H1 (cell line): ENCODE data around the gene KCNJ16. TPM values are rescaled to one million over a fixed set of nuclear protein-coding genes. Genes with fewer than 3 reads are reported as not detected.

Experiments
- polyA plus RNA-seq, 7 experiments: library from polyadenylated mRNA; depleted of rRNA in 3 of 7; stranded (reverse) in 5 of 7; unstranded in 2 of 7; fragments of >200 nt in 5 of 7; fragments of 200-250 nt in 2 of 7; gene quantifications; 1 replicate in 5 of 7; 2 replicates in 1 of 7; 4 replicates in 1 of 7; pipeline versions ENCODE4 v1.2.1 to v1.2.3, GENCODE V29; 2011 to 2013; ENCODE audit warnings: missing spikeins in 2 of 7, mixed read lengths in 2 of 7
- total RNA-seq: library from RNA; stranded (reverse); fragmentation: NEBNext Ultra II Directional; extraction: Animal tissue kit (Norgen Biotek cat#: 25700); gene quantifications from 2 replicates; pipeline ENCODE4 v1.2.1, GENCODE V29; 2021
- TF ChIP-seq, protein P1 (sequence below): fragments of 300-600 bp; sonication (generic); IDR thresholded peaks from 2 replicates; pipeline ENCODE4 v1.7.1; 2012; ENCODE audit warnings: low read length, moderate library complexity, mild to moderate bottlenecking, inconsistent platforms; ENCODE audit not compliant: insufficient replicate concordance
- TF ChIP-seq, protein P2 (sequence below), 3 experiments: IDR thresholded peaks; 1 replicate in 2 of 3; 2 replicates in 1 of 3; pipeline versions ENCODE4 v1.5.1 to v1.6.1; 2011; ENCODE audit warnings: low read length in 3 of 3, mild to moderate bottlenecking in 3 of 3, inconsistent platforms in 2 of 3, low read depth in 1 of 3, moderate library complexity in 1 of 3; ENCODE audit not compliant: insufficient read depth in 1 of 3; ENCODE audit errors: control extremely low read depth in 1 of 3

Gene KCNJ16
- total and polyA plus RNA-seq, 2 of the 8 experiments (the other 6 are each of a cell fraction or from before 2014, with no cell fraction given): not detected

DNA sequence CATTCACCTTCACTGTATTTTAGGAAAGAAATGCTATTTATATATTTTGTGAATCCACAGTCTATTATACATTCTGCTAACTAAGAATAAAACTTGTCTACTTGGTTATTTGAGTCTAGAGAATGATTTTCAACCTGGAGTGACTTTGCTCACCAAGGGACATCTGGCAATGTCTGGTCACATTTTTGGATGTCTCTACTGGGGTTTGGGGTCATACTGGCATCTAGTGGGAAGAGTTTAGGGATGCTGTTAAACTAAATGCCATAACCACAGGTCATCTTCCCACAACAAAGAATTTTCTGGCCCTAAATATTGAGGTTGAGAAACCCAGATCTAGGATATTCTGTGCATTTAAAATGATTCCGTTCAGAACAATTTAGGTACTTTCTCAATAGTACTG lies 26.0 kb downstream of the KCNJ16 start (continued):
- TF ChIP-seq, protein P1, sequence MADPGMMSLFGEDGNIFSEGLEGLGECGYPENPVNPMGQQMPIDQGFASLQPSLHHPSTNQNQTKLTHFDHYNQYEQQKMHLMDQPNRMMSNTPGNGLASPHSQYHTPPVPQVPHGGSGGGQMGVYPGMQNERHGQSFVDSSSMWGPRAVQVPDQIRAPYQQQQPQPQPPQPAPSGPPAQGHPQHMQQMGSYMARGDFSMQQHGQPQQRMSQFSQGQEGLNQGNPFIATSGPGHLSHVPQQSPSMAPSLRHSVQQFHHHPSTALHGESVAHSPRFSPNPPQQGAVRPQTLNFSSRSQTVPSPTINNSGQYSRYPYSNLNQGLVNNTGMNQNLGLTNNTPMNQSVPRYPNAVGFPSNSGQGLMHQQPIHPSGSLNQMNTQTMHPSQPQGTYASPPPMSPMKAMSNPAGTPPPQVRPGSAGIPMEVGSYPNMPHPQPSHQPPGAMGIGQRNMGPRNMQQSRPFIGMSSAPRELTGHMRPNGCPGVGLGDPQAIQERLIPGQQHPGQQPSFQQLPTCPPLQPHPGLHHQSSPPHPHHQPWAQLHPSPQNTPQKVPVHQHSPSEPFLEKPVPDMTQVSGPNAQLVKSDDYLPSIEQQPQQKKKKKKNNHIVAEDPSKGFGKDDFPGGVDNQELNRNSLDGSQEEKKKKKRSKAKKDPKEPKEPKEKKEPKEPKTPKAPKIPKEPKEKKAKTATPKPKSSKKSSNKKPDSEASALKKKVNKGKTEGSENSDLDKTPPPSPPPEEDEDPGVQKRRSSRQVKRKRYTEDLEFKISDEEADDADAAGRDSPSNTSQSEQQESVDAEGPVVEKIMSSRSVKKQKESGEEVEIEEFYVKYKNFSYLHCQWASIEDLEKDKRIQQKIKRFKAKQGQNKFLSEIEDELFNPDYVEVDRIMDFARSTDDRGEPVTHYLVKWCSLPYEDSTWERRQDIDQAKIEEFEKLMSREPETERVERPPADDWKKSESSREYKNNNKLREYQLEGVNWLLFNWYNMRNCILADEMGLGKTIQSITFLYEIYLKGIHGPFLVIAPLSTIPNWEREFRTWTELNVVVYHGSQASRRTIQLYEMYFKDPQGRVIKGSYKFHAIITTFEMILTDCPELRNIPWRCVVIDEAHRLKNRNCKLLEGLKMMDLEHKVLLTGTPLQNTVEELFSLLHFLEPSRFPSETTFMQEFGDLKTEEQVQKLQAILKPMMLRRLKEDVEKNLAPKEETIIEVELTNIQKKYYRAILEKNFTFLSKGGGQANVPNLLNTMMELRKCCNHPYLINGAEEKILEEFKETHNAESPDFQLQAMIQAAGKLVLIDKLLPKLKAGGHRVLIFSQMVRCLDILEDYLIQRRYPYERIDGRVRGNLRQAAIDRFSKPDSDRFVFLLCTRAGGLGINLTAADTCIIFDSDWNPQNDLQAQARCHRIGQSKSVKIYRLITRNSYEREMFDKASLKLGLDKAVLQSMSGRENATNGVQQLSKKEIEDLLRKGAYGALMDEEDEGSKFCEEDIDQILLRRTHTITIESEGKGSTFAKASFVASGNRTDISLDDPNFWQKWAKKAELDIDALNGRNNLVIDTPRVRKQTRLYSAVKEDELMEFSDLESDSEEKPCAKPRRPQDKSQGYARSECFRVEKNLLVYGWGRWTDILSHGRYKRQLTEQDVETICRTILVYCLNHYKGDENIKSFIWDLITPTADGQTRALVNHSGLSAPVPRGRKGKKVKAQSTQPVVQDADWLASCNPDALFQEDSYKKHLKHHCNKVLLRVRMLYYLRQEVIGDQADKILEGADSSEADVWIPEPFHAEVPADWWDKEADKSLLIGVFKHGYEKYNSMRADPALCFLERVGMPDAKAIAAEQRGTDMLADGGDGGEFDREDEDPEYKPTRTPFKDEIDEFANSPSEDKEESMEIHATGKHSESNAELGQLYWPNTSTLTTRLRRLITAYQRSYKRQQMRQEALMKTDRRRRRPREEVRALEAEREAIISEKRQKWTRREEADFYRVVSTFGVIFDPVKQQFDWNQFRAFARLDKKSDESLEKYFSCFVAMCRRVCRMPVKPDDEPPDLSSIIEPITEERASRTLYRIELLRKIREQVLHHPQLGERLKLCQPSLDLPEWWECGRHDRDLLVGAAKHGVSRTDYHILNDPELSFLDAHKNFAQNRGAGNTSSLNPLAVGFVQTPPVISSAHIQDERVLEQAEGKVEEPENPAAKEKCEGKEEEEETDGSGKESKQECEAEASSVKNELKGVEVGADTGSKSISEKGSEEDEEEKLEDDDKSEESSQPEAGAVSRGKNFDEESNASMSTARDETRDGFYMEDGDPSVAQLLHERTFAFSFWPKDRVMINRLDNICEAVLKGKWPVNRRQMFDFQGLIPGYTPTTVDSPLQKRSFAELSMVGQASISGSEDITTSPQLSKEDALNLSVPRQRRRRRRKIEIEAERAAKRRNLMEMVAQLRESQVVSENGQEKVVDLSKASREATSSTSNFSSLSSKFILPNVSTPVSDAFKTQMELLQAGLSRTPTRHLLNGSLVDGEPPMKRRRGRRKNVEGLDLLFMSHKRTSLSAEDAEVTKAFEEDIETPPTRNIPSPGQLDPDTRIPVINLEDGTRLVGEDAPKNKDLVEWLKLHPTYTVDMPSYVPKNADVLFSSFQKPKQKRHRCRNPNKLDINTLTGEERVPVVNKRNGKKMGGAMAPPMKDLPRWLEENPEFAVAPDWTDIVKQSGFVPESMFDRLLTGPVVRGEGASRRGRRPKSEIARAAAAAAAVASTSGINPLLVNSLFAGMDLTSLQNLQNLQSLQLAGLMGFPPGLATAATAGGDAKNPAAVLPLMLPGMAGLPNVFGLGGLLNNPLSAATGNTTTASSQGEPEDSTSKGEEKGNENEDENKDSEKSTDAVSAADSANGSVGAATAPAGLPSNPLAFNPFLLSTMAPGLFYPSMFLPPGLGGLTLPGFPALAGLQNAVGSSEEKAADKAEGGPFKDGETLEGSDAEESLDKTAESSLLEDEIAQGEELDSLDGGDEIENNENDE: no peak
- TF ChIP-seq, protein P2, sequence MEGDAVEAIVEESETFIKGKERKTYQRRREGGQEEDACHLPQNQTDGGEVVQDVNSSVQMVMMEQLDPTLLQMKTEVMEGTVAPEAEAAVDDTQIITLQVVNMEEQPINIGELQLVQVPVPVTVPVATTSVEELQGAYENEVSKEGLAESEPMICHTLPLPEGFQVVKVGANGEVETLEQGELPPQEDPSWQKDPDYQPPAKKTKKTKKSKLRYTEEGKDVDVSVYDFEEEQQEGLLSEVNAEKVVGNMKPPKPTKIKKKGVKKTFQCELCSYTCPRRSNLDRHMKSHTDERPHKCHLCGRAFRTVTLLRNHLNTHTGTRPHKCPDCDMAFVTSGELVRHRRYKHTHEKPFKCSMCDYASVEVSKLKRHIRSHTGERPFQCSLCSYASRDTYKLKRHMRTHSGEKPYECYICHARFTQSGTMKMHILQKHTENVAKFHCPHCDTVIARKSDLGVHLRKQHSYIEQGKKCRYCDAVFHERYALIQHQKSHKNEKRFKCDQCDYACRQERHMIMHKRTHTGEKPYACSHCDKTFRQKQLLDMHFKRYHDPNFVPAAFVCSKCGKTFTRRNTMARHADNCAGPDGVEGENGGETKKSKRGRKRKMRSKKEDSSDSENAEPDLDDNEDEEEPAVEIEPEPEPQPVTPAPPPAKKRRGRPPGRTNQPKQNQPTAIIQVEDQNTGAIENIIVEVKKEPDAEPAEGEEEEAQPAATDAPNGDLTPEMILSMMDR (IDR thresholded peaks at IDR 0.05; ENCODE audit: control extremely low read depth in 1 of 3, insufficient read depth in 1 of 3, low read depth in 1 of 3, low read length in 3 of 3): peak in 1 of 3 experiments; percentile 13; a peak in 2 of 4 replicates
